IPS-15b (cell line): ENCODE data around the gene CHODL.

Source experiments
- H3K27me3 ChIP-seq: one replicate; pipeline ENCODE4 v1.6.1; 2013; ENCODE audit warnings: low read length; ENCODE audit not compliant: control insufficient read depth, insufficient read depth
- H3K36me3 ChIP-seq: one replicate; pipeline ENCODE4 v1.6.1; 2013; ENCODE audit warnings: low read length; ENCODE audit not compliant: control insufficient read depth, insufficient read depth
- H3K4me1 ChIP-seq: one replicate; pipeline ENCODE4 v1.6.1; 2013; ENCODE audit warnings: mild to moderate bottlenecking, low read length; ENCODE audit not compliant: control insufficient read depth, insufficient read depth
- H3K4me3 ChIP-seq: one replicate; pipeline ENCODE4 v1.5.1; 2013; ENCODE audit warnings: low read depth, low read length
- H3K9ac ChIP-seq: one replicate; pipeline ENCODE4 v1.6.1; 2013; ENCODE audit warnings: low read depth, mild to moderate bottlenecking, low read length
- H3K9me3 ChIP-seq: one replicate; pipeline ENCODE4 v1.6.1; 2013; ENCODE audit warnings: mild to moderate bottlenecking, low read length; ENCODE audit not compliant: control insufficient read depth, insufficient read depth

Gene CHODL

DNA sequence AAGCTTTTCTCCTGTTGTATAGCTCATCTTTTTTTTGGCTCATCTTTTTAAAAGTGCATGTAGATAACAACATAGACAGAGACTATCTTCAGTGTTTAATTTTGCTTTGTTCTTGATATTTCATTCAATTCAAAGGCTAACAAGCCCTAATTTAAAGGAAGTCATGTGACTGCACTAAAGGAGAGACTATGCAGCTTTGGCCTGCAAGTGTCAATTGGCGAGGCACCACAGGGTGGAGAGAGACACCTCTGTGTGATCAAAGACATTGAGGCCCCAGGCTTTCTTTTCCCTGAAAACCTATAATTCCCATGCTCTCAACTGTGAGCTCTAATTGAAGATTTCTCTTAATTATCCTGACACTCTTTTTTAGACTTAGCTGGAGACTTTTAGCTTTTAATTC, 53.6 kb downstream of the CHODL start:
- H3K36me3 ChIP-seq = no peaks in the 10 kb centered on the region
- H3K4me3 ChIP-seq = no peak overlapping the region
- no peaks in the 10 kb centered on the region for H3K4me1 ChIP-seq
- no peaks in the 10 kb centered on the region for H3K27me3 ChIP-seq
- no peaks in the 10 kb centered on the region for H3K9me3 ChIP-seq
- H3K9ac ChIP-seq = no peak overlapping the region
